Erythroblast (primary cell): Measurements from ENCODE around the gene PARP14.
"Not testable (repeated sequence)": the region's sequence is repeated elsewhere in the genome, so short reads cannot be mapped to it uniquely, and the experiment has no call there.

Experiments used
- GATA1 ChIP-seq: IDR thresholded peaks from 2 replicates; pipeline ENCODE4 v1.6.1; 2011; ENCODE audit warnings: low read depth, mild to moderate bottlenecking, control low read depth, low read length, moderate library complexity
- POLR2A ChIP-seq: IDR thresholded peaks from 2 replicates; pipeline ENCODE4 v1.6.1; 2011; ENCODE audit warnings: mild to moderate bottlenecking, low read length

DNA sequence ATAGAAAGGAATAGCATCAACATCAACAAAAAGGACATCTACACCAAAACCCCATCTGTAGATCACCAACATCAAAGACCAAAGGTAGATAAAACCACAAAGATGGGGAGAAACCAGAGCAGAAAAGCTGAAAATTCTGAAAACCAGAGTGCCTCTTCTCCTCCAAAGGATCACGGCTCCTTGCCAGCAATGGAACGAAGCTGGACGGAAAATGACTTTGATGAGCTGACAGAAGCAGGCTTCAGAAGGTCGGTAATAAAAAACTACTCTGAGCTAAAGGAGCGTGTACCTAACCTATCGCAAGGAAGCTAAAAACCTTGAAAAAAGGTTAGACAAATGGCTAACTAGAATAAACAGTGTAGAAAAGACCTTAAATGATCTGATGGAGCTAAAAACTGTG is 28.7 kb upstream of the PARP14 start:
- not testable (repeated sequence) for TF ChIP-seq POLR2A, GATA1
